SU-DHL-6 (cell line): Measurements from ENCODE around the gene CASTOR2.

ENCODE experiments used
- EZH2phosphoT487 ChIP-seq: fragments of 200-600 bp; sonication (generic), shearing (Covaris generic); conservative IDR thresholded peaks from 2 replicates; pipeline ENCODE4 v1.6.1; 2018; ENCODE audit warnings: mild to moderate bottlenecking, antibody characterized with exemption, low read length, moderate library complexity, mixed read lengths
- TF ChIP-seq, protein P1 (sequence below): fragments of 200-600 bp; sonication (generic); IDR thresholded peaks from one replicate; pipeline ENCODE4 v1.5.1; 2017; ENCODE audit warnings: antibody characterized with exemption, mild to moderate bottlenecking, low read length, moderate library complexity; ENCODE audit not compliant: insufficient read depth, poor library complexity, severe bottlenecking

DNA sequence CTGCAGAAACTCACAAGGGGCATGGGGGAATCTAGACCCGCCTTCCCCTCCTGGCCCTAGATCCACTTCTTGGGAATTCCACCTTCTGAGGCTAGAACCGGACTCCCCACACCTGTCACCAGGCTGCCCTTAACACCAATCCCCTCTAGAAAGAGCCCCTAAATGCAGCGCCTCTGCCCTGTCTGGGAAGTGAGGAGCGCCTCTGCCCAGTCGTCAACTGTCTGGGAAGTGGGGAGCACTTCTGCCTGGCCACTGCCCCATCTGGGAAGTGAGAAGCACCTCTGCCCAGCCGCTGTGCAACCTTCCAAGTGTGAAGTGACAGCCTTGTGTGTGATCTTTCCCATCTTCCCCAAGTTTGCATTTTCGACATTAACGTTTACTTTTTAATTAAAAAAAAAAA is 100.3 kb downstream of the CASTOR2 start:
- no peak for TF ChIP-seq EZH2phosphoT487
- TF ChIP-seq, protein P1, sequence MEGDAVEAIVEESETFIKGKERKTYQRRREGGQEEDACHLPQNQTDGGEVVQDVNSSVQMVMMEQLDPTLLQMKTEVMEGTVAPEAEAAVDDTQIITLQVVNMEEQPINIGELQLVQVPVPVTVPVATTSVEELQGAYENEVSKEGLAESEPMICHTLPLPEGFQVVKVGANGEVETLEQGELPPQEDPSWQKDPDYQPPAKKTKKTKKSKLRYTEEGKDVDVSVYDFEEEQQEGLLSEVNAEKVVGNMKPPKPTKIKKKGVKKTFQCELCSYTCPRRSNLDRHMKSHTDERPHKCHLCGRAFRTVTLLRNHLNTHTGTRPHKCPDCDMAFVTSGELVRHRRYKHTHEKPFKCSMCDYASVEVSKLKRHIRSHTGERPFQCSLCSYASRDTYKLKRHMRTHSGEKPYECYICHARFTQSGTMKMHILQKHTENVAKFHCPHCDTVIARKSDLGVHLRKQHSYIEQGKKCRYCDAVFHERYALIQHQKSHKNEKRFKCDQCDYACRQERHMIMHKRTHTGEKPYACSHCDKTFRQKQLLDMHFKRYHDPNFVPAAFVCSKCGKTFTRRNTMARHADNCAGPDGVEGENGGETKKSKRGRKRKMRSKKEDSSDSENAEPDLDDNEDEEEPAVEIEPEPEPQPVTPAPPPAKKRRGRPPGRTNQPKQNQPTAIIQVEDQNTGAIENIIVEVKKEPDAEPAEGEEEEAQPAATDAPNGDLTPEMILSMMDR: no peak
